Renal cortical epithelial cell (primary cell): Measurements from ENCODE around the gene CTXN1. TPM values are rescaled to one million over a fixed set of nuclear protein-coding genes. Genes with fewer than 3 reads are reported as not detected.
"Not testable (repeated sequence)": the region's sequence is repeated elsewhere in the genome, so short reads cannot be mapped to it uniquely, and the experiment has no call there.

Source experiments
- DNase-seq: peaks from one replicate; pipeline ENCODE4 v3.0.0-alpha.2; 2011; ENCODE audit warnings: low read depth
- total RNA-seq: library from RNA; depleted of rRNA; stranded (reverse); fragments of >200 nt; gene quantifications from 2 replicates; pipeline ENCODE4 v1.2.3, GENCODE V29; 2014

Gene CTXN1
- total RNA-seq: 18.6 and 41.4 TPM in 2 replicates

GRCh38 chr19:7926021-7926726 is at the start of gene CTXN1:
Gene CTXN1, minus strand, starts transcription at chr19:7926135. Its CDS starts 597 bp downstream, at chr19:7925538.
- DNase-seq: no peak

GRCh38 chr19:7975037-7975436 is 49.1 kb upstream of the CTXN1 start:
- no peak for DNase-seq

GRCh38 chr19:7973883-7974282 is 47.9 kb upstream of the CTXN1 start:
- DNase-seq: no peak

- no peak for DNase-seq
Observed at GRCh38 chr19:7971553-7972520, 45.9 kb upstream of the CTXN1 start.

GRCh38 chr19:7970716-7971448 is 44.9 kb upstream of the CTXN1 start:
- no peak for DNase-seq

GRCh38 chr19:7969555-7969939 is 43.6 kb upstream of the CTXN1 start:
- DNase-seq: no peak

GRCh38 chr19:7968796-7969554 is 43.0 kb upstream of the CTXN1 start:
- no peak for DNase-seq

GRCh38 chr19:7968008-7968795 is 42.3 kb upstream of the CTXN1 start:
- DNase-seq: no peak

GRCh38 chr19:7965921-7966665 is 40.2 kb upstream of the CTXN1 start:
- DNase-seq: no peak

GRCh38 chr19:7965259-7965841 is 39.4 kb upstream of the CTXN1 start:
- DNase-seq: no peak

- no peak for DNase-seq
Observed at GRCh38 chr19:7963566-7963965, 37.6 kb upstream of the CTXN1 start.

GRCh38 chr19:7962644-7963268 is 36.8 kb upstream of the CTXN1 start:
- DNase-seq: peak; percentile 22

GRCh38 chr19:7961920-7962626 is 36.1 kb upstream of the CTXN1 start:
- DNase-seq: peak; percentile 91

- not testable (repeated sequence) for DNase-seq
Observed at GRCh38 chr19:7961082-7961481, 35.1 kb upstream of the CTXN1 start.

- DNase-seq: no peak
Observed at GRCh38 chr19:7959211-7959610, 33.3 kb upstream of the CTXN1 start.

GRCh38 chr19:7955696-7956095 is 29.8 kb upstream of the CTXN1 start:
- DNase-seq: no peak

- no peak for DNase-seq
Observed at GRCh38 chr19:7953576-7953975, 27.6 kb upstream of the CTXN1 start.

- no peak for DNase-seq
Observed at GRCh38 chr19:7953060-7953459, 27.1 kb upstream of the CTXN1 start.
